Karpas-422 (cell line): ENCODE results near the gene MALSU1. TPM values are rescaled to one million over a fixed set of nuclear protein-coding genes. Genes with fewer than 3 reads are reported as not detected.

ENCODE experiments used
- DNase-seq: peaks from one replicate; pipeline ENCODE4 v3.0.0-alpha.2; 2015
- H2AFZ ChIP-seq: fragments of 200-600 bp; sonication (generic); 2 replicates; pipeline ENCODE4 v1.6.1; 2014; ENCODE audit warnings: antibody characterized with exemption, low read length, mixed read lengths
- H3K27ac ChIP-seq: fragments of 200-600 bp; sonication (generic); 2 replicates; pipeline ENCODE4 v1.5.1; 2014; ENCODE audit warnings: mild to moderate bottlenecking, low read length, moderate library complexity
- H3K27me3 ChIP-seq: fragments of 200-600 bp; sonication (generic); 2 replicates; pipeline ENCODE4 v1.6.1; 2014; ENCODE audit warnings: low read length, mixed read lengths
- H3K36me3 ChIP-seq: fragments of 200-600 bp; sonication (generic); 2 replicates; pipeline ENCODE4 v1.6.1; 2014; ENCODE audit warnings: low read length, mixed read lengths; ENCODE audit not compliant: insufficient read depth
- H3K4me1 ChIP-seq: fragments of 200-600 bp; sonication (generic); 2 replicates; pipeline ENCODE4 v1.6.1; 2014; ENCODE audit warnings: mild to moderate bottlenecking, low read length, mixed read lengths
- H3K4me2 ChIP-seq: fragments of 200-600 bp; sonication (generic); 2 replicates; pipeline ENCODE4 v1.6.1; 2014; ENCODE audit warnings: low read length, low read depth, mild to moderate bottlenecking; ENCODE audit not compliant: poor library complexity, severe bottlenecking
- H3K4me3 ChIP-seq: fragments of 200-600 bp; sonication (generic); 2 replicates; pipeline ENCODE4 v1.5.1; 2014; ENCODE audit warnings: mild to moderate bottlenecking, antibody characterized with exemption, low read length, mixed read lengths
- H3K79me2 ChIP-seq: fragments of 200-600 bp; sonication (generic); 2 replicates; pipeline ENCODE4 v1.6.1; 2014; ENCODE audit warnings: mild to moderate bottlenecking, low read length, mixed read lengths
- H3K9ac ChIP-seq: fragments of 200-600 bp; sonication (generic); 2 replicates; pipeline ENCODE4 v1.6.0; 2014; ENCODE audit warnings: low read length
- H3K9me2 ChIP-seq: fragments of 200-600 bp; sonication (generic), shearing (Covaris generic); replicated peaks from 2 replicates; pipeline ENCODE4 v1.6.0; 2014; ENCODE audit warnings: mild to moderate bottlenecking, low read length, moderate library complexity; ENCODE audit not compliant: insufficient read depth
- H3K9me3 ChIP-seq: fragments of 300-700, 200-600 bp; sonication (generic); 2 replicates; pipeline ENCODE4 v1.6.1; 2014; ENCODE audit warnings: low read length, mixed read lengths
- H4K20me1 ChIP-seq: fragments of 200-600 bp; sonication (generic); 2 replicates; pipeline ENCODE4 v1.6.1; 2014; ENCODE audit warnings: mild to moderate bottlenecking, antibody characterized with exemption, low read length, low read depth; ENCODE audit not compliant: insufficient read depth
- total RNA-seq: library from RNA; depleted of rRNA; stranded (reverse); fragments of >200 nt; shearing (Covaris generic); gene quantifications from 2 replicates; pipeline ENCODE4 v1.2.3, GENCODE V29; 2014; ENCODE audit warnings: low replicate concordance

MALSU1 gene
- total RNA-seq, 1 experiment from 2014 or later: 92.2 TPM

- Histone ChIP-seq H4K20me1 (no peaks in the 10 kb centered on the region), H3K9me3 (no peaks in the 10 kb centered on the region), H3K27ac (no peak overlapping the region), H2AFZ (no peak overlapping the region), H3K79me2 (no peaks in the 10 kb centered on the region), H3K36me3 (no peaks in the 10 kb centered on the region), H3K27me3 (no peaks in the 10 kb centered on the region), H3K4me1 (peaks cover 3% of the 10 kb centered on the region), H3K9ac (no peak overlapping the region), H3K9me2 (no peaks in the 10 kb centered on the region), H3K4me3 (no peak overlapping the region), H3K4me2 (no peak overlapping the region)
- no peak for DNase-seq
Measured at GRCh38 chr7:23266918-23267317, 32.2 kb upstream of the MALSU1 start.

- Histone ChIP-seq H3K79me2 (no peaks in the 10 kb centered on the region), H3K9me2 (no peaks in the 10 kb centered on the region), H3K9me3 (no peaks in the 10 kb centered on the region), H3K27me3 (no peaks in the 10 kb centered on the region), H3K4me2 (no peak overlapping the region), H3K36me3 (no peaks in the 10 kb centered on the region), H3K4me1 (no peaks in the 10 kb centered on the region; the same call in none of the 2 replicates), H3K9ac (no peak overlapping the region), H4K20me1 (no peaks in the 10 kb centered on the region), H2AFZ (no peak overlapping the region), H3K27ac (no peak overlapping the region), H3K4me3 (no peak overlapping the region)
- no peak for DNase-seq
Measured at GRCh38 chr7:23267357-23267756, 31.8 kb upstream of the MALSU1 start.

GRCh38 chr7:23268167-23268566 is 31.0 kb upstream of the MALSU1 start:
- H3K27me3 ChIP-seq: no peaks in the 10 kb centered on the region
- H3K36me3 ChIP-seq: no peaks in the 10 kb centered on the region
- H3K9me2 ChIP-seq: no peaks in the 10 kb centered on the region
- H3K27ac ChIP-seq: no peak overlapping the region
- no peak overlapping the region for H2AFZ ChIP-seq
- DNase-seq: no peak
- no peak overlapping the region for H3K4me3 ChIP-seq
- no peaks in the 10 kb centered on the region for H4K20me1 ChIP-seq
- no peak overlapping the region for H3K9ac ChIP-seq
- no peaks in the 10 kb centered on the region for H3K79me2 ChIP-seq
- peaks cover 6% of the 10 kb centered on the region for H3K4me1 ChIP-seq
- no peaks in the 10 kb centered on the region for H3K9me3 ChIP-seq
- H3K4me2 ChIP-seq: no peak overlapping the region

- Histone ChIP-seq H3K4me2 (no peak overlapping the region), H3K27me3 (no peaks in the 10 kb centered on the region), H3K27ac (no peak overlapping the region), H3K9me3 (no peaks in the 10 kb centered on the region), H3K9ac (no peak overlapping the region), H2AFZ (no peak overlapping the region), H3K4me1 (peaks cover 12% of the 10 kb centered on the region), H3K36me3 (no peaks in the 10 kb centered on the region), H3K9me2 (no peaks in the 10 kb centered on the region), H3K4me3 (no peak overlapping the region), H3K79me2 (no peaks in the 10 kb centered on the region), H4K20me1 (no peaks in the 10 kb centered on the region)
- no peak for DNase-seq
Measured at GRCh38 chr7:23268746-23269145, 30.4 kb upstream of the MALSU1 start.

GRCh38 chr7:23272275-23272674 is 26.9 kb upstream of the MALSU1 start:
- Histone ChIP-seq H3K79me2 (no peaks in the 10 kb centered on the region), H2AFZ (0 out of 2 replicates have a peak overlapping the region, but pooled peaks have one; percentile 74), H4K20me1 (no peaks in the 10 kb centered on the region), H3K27ac (no peak overlapping the region), H3K9me3 (no peaks in the 10 kb centered on the region), H3K4me3 (no peak overlapping the region), H3K9me2 (no peaks in the 10 kb centered on the region), H3K4me1 (peaks cover 25% of the 10 kb centered on the region), H3K9ac (0 out of 2 replicates have a peak overlapping the region, but pooled peaks have one; percentile 39), H3K27me3 (no peaks in the 10 kb centered on the region), H3K36me3 (no peaks in the 10 kb centered on the region), H3K4me2 (peak overlapping the region; percentile 90)
- DNase-seq: no peak

- Histone ChIP-seq H3K27me3 (no peaks in the 10 kb centered on the region), H4K20me1 (no peaks in the 10 kb centered on the region), H3K4me1 (peaks cover 28% of the 10 kb centered on the region), H3K9me3 (no peaks in the 10 kb centered on the region), H3K27ac (peak overlapping the region; percentile 78), H2AFZ (peak overlapping the region; percentile 91), H3K4me2 (peak overlapping the region; percentile 90), H3K4me3 (peak overlapping the region; percentile 62), H3K9me2 (no peaks in the 10 kb centered on the region), H3K79me2 (no peaks in the 10 kb centered on the region), H3K9ac (peak overlapping the region; percentile 64), H3K36me3 (no peaks in the 10 kb centered on the region)
- DNase-seq: peak; percentile 97
Measured at GRCh38 chr7:23273141-23273599, 26.0 kb upstream of the MALSU1 start.

GRCh38 chr7:23275912-23276311 is 23.2 kb upstream of the MALSU1 start:
- no peaks in the 10 kb centered on the region for H3K79me2 ChIP-seq
- H3K9me3 ChIP-seq: no peaks in the 10 kb centered on the region
- H4K20me1 ChIP-seq: no peaks in the 10 kb centered on the region
- no peaks in the 10 kb centered on the region for H3K36me3 ChIP-seq
- no peak overlapping the region for H3K9ac ChIP-seq
- no peak overlapping the region for H3K4me2 ChIP-seq
- H2AFZ ChIP-seq: peak overlapping the region; percentile 20
- no peaks in the 10 kb centered on the region for H3K9me2 ChIP-seq
- H3K4me1 ChIP-seq: peaks cover 28% of the 10 kb centered on the region
- H3K4me3 ChIP-seq: no peak overlapping the region
- no peak for DNase-seq
- H3K27ac ChIP-seq: no peak overlapping the region
- H3K27me3 ChIP-seq: no peaks in the 10 kb centered on the region

GRCh38 chr7:23276376-23276775 is 22.8 kb upstream of the MALSU1 start:
- Histone ChIP-seq H3K4me3 (no peak overlapping the region), H3K27ac (no peak overlapping the region), H3K27me3 (no peaks in the 10 kb centered on the region), H3K9ac (no peak overlapping the region), H2AFZ (peak overlapping the region; percentile 20), H3K79me2 (no peaks in the 10 kb centered on the region), H4K20me1 (no peaks in the 10 kb centered on the region), H3K4me1 (peaks cover 28% of the 10 kb centered on the region), H3K4me2 (no peak overlapping the region), H3K36me3 (no peaks in the 10 kb centered on the region), H3K9me2 (no peaks in the 10 kb centered on the region), H3K9me3 (no peaks in the 10 kb centered on the region)
- peak; percentile 71 for DNase-seq

- no peak for DNase-seq
- H3K4me3 ChIP-seq: no peak overlapping the region
- no peaks in the 10 kb centered on the region for H3K9me3 ChIP-seq
- no peak overlapping the region for H3K9ac ChIP-seq
- no peak overlapping the region for H3K27ac ChIP-seq
- H3K79me2 ChIP-seq: no peaks in the 10 kb centered on the region
- H3K4me2 ChIP-seq: no peak overlapping the region
- no peak overlapping the region for H2AFZ ChIP-seq
- H3K36me3 ChIP-seq: no peaks in the 10 kb centered on the region
- peaks cover 28% of the 10 kb centered on the region for H3K4me1 ChIP-seq
- no peaks in the 10 kb centered on the region for H3K9me2 ChIP-seq
- H3K27me3 ChIP-seq: no peaks in the 10 kb centered on the region
- no peaks in the 10 kb centered on the region for H4K20me1 ChIP-seq
Measured at GRCh38 chr7:23276947-23277346, 22.2 kb upstream of the MALSU1 start.
